Measurements from ENCODE around the gene ABHD6. TPM values are rescaled to one million over a fixed set of nuclear protein-coding genes. Genes with fewer than 3 reads are reported as not detected.
"Not testable (repeated sequence)": the region's sequence is repeated elsewhere in the genome, so short reads cannot be mapped to it uniquely, and the experiment has no call there.

The ABHD6 gene
- total and polyA plus RNA-seq, 8 donors = 0.69 to 5.5 (median 2.0) TPM

GRCh38 chr3:58222161-58222724, 15.3 kb upstream of the ABHD6 start:
- Histone ChIP-seq H3K4me1 (peaks cover 0 to 5% (median 0%) of the 10 kb centered on the region in 3 donors), H3K27me3 (no peaks in the 10 kb centered on the region), H3K27ac (no peak overlapping the region), H3K4me3 (no peak overlapping the region), H3K9me3 (no peaks in the 10 kb centered on the region), H3K36me3 (no peaks in the 10 kb centered on the region)
- intact Hi-C loops (cut with DNase I) = no loop called here
- ATAC-seq (no peak), DNase-seq (no peak), FAIRE-seq (no peak)
- 69 to 77% methylated on average over 8 of the region's 8 CpGs for WGBS, 2 donors
- TF ChIP-seq CTCF (IDR thresholded peaks at IDR 0.05) = no peak

GRCh38 chr3:58223855-58224254, 13.7 kb upstream of the ABHD6 start:
- no peaks in the 10 kb centered on the region for H3K27me3 ChIP-seq
- DNase-seq (no peak), FAIRE-seq (no peak), ATAC-seq (no peak)
- no peaks in the 10 kb centered on the region for H3K4me1 ChIP-seq
- H3K36me3 ChIP-seq = no peaks in the 10 kb centered on the region
- no peak overlapping the region for H3K4me3 ChIP-seq
- no peak for TF ChIP-seq CTCF (IDR thresholded peaks at IDR 0.05)
- H3K9me3 ChIP-seq = no peaks in the 10 kb centered on the region
- H3K27ac ChIP-seq = no peak overlapping the region
- WGBS, 2 donors = 84 to 86% methylated on average over 4 of the region's 4 CpGs
- intact Hi-C loops (cut with DNase I) = no loop called here

- FAIRE-seq; H3K27me3 ChIP-seq; H3K4me1 ChIP-seq; H3K9me3 ChIP-seq; H3K27ac ChIP-seq; ATAC-seq; H3K4me3 ChIP-seq; H3K36me3 ChIP-seq; intact Hi-C loops (cut with DNase I); DNase-seq: not testable (repeated sequence)
- 64 to 82% methylated on average over 3 of the region's 3 CpGs for WGBS, 2 donors
These were observed 9.7 kb upstream of the ABHD6 start for GRCh38 chr3:58227933-58228332.

- DNase-seq = no peak
- intact Hi-C loops (cut with DNase I) = no loop called here
- ATAC-seq = no peak
These were observed 6.6 kb upstream of the ABHD6 start for GRCh38 chr3:58230876-58231552.

GRCh38 chr3:58231666-58232065, 5.9 kb upstream of the ABHD6 start:
- ATAC-seq (no peak), DNase-seq (no peak), FAIRE-seq (no peak)
- Histone ChIP-seq H3K27me3 (no peaks in the 10 kb centered on the region), H3K36me3 (no peaks in the 10 kb centered on the region), H3K4me1 (peaks cover 0 to 2% (median 0%) of the 10 kb centered on the region in 3 donors), H3K9me3 (no peaks in the 10 kb centered on the region), H3K4me3 (no peak overlapping the region), H3K27ac (no peak overlapping the region)
- intact Hi-C loops (cut with DNase I) = no loop called here
- WGBS, 2 donors = 12 to 22% methylated on average over 2 of the region's 2 CpGs
- no peak for TF ChIP-seq CTCF (IDR thresholded peaks at IDR 0.05)

More at GRCh38 chr3:58230876-58231552, 6.6 kb upstream of the ABHD6 start:
- no peak overlapping the region for H3K27ac ChIP-seq
- TF ChIP-seq CTCF (IDR thresholded peaks at IDR 0.05) = no peak
- no peaks in the 10 kb centered on the region for H3K9me3 ChIP-seq
- no peak for FAIRE-seq
- no peaks in the 10 kb centered on the region for H3K36me3 ChIP-seq
- no peak overlapping the region for H3K4me3 ChIP-seq
- no peaks in the 10 kb centered on the region for H3K4me1 ChIP-seq
- 19 to 48% methylated on average over 1 of the region's 1 CpG for WGBS, 2 donors
- H3K27me3 ChIP-seq = no peaks in the 10 kb centered on the region
